ENCODE results near the gene ANKFN1.

DNA sequence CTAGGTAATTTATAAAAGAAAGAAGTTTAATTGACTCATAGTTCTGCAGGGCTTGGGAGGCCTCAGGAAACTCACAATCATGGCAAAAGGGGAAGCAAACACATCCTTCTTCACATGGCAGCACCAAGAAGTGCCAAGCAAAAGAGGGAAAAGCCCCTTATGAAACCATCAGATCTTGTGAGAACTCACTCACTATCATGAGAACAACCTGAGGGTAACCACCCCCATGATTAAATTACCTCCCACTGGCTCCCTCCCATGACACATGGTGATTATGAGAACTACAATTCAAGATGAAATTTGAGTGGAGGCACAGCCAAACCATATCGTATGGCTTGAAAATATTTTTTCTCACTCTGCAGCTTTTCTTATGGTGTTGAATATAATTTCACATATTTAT is 151.7 kb downstream of the ANKFN1 start:
- TF ChIP-seq, protein P1, sequence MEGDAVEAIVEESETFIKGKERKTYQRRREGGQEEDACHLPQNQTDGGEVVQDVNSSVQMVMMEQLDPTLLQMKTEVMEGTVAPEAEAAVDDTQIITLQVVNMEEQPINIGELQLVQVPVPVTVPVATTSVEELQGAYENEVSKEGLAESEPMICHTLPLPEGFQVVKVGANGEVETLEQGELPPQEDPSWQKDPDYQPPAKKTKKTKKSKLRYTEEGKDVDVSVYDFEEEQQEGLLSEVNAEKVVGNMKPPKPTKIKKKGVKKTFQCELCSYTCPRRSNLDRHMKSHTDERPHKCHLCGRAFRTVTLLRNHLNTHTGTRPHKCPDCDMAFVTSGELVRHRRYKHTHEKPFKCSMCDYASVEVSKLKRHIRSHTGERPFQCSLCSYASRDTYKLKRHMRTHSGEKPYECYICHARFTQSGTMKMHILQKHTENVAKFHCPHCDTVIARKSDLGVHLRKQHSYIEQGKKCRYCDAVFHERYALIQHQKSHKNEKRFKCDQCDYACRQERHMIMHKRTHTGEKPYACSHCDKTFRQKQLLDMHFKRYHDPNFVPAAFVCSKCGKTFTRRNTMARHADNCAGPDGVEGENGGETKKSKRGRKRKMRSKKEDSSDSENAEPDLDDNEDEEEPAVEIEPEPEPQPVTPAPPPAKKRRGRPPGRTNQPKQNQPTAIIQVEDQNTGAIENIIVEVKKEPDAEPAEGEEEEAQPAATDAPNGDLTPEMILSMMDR (IDR thresholded peaks at IDR 0.05; ENCODE audit: low read depth, low read length, poor library complexity, severe bottlenecking): no peak
- no peak for TF ChIP-seq EZH2phosphoT487 (IDR thresholded peaks at IDR 0.05; ENCODE audit: borderline replicate concordance, low read length)

Data from DOHH2 (cell line).